LNCaP clone FGC (cell line): ENCODE results near the gene ERVK3-1.

Experiments
- DNase-seq: peaks from one replicate; pipeline ENCODE4 v3.0.0-alpha.2; 2011; ENCODE audit warnings: low read depth
- H3K4me3 ChIP-seq: 2 replicates; pipeline ENCODE4 v1.5.1; 2011; ENCODE audit warnings: mild to moderate bottlenecking, low read depth, low read length, control low read depth
- TF ChIP-seq, protein P1 (sequence below): IDR thresholded peaks from 2 replicates; pipeline ENCODE4 v1.5.1; 2012; ENCODE audit warnings: mild to moderate bottlenecking; ENCODE audit not compliant: control insufficient read depth, insufficient read depth; ENCODE audit errors: extremely low read depth

ERVK3-1 gene

DNA sequence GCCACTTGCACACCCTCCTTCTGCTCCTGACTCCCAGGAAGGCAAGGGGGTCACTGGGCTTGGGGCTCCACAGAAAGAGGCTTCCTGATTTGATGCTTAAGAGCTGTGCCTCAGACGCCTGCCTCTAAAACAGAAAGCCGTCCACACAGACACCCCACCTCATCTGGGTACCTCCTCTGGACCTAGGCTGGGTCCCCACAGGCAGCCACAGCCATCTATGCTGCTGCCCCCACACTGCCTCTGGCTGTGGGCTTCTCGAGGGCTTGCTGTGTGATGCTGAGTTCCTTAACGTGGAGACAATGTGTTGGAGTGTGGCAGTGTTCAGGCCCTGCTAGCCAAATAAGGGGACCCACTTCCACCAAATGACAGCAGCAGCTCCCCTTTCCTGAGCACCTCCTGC, 13.1 kb downstream of the ERVK3-1 start:
- DNase-seq: no peak
- TF ChIP-seq, protein P1, sequence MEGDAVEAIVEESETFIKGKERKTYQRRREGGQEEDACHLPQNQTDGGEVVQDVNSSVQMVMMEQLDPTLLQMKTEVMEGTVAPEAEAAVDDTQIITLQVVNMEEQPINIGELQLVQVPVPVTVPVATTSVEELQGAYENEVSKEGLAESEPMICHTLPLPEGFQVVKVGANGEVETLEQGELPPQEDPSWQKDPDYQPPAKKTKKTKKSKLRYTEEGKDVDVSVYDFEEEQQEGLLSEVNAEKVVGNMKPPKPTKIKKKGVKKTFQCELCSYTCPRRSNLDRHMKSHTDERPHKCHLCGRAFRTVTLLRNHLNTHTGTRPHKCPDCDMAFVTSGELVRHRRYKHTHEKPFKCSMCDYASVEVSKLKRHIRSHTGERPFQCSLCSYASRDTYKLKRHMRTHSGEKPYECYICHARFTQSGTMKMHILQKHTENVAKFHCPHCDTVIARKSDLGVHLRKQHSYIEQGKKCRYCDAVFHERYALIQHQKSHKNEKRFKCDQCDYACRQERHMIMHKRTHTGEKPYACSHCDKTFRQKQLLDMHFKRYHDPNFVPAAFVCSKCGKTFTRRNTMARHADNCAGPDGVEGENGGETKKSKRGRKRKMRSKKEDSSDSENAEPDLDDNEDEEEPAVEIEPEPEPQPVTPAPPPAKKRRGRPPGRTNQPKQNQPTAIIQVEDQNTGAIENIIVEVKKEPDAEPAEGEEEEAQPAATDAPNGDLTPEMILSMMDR: no peak
- no peak overlapping the region for H3K4me3 ChIP-seq

DNA sequence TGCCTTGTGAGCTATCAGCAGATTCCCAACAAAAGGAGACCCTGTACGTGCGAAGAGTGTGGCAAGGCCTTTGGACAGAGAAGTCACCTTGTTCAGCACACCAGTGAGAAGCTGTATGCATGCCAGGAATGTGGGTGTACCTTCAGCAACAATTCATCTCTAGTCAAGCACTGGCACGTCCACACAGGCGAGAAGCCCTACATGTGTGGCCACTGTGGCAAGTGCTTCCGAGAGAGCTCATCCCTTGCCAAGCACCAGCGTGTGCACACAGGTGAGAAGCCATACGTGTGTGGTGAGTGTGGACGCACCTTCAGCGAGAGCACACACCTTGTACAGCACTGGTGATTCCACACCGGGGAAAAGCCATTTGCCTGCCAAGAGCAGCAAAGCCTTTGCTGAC, 14.1 kb downstream of the ERVK3-1 start:
- no peak overlapping the region for H3K4me3 ChIP-seq
- TF ChIP-seq, protein P1: no peak
- DNase-seq: no peak

DNA sequence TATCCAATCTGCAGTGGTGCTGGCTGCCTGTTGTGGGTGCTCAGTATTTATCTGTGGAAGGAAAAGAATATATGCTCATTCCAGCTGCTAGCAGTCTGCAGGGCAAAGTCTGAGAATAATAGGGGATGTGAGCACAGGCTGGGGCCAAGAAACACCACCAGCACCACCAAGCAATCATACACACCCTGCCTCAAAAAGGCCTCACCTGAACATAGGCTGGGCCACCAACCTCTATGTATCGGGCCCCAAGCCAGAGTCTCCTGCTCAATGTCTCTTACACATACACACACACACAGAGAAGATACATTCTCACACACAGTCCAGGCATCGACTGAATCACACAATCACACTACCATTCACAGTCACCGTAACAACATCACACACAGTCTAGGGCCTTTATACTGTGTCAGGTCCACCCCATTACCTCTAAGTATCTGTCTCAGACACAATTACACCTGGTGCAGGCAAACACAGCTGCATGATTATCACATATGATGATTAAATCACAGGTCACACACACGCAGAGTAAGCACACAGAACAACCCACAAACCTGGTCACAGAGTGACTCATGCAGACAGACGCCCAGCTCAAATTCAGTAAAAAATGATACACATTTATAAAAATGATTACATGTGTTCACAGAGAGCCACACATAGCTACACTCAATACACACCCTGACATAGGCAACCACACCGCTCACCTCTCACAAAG, 20.3 kb downstream of the ERVK3-1 start:
- TF ChIP-seq, protein P1: no peak
- peak overlapping the region; percentile 97 for H3K4me3 ChIP-seq
- DNase-seq: no peak

DNA sequence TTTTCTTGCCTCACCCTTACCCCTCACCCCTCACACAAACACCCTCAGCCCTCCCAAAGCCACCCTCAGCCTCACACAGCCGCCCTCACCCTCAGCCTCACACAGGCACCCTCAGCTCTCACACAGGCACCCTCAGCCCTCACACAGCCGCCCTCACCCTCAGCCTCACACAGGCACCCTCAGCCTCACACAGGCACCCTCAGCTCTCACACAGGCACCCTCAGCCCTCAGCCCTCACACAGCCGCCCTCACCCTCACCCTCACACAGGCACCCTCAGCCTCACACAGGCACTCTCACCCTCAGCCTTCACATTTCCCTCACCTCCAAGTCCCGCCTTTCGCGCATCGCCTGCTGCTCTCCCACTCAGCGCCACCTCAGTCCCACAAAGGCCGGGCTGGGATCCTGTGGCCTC, 21.3 kb downstream of the ERVK3-1 start:
- no peak for DNase-seq
- TF ChIP-seq, protein P1: no peak
- peak overlapping the region; percentile 97 for H3K4me3 ChIP-seq

DNA sequence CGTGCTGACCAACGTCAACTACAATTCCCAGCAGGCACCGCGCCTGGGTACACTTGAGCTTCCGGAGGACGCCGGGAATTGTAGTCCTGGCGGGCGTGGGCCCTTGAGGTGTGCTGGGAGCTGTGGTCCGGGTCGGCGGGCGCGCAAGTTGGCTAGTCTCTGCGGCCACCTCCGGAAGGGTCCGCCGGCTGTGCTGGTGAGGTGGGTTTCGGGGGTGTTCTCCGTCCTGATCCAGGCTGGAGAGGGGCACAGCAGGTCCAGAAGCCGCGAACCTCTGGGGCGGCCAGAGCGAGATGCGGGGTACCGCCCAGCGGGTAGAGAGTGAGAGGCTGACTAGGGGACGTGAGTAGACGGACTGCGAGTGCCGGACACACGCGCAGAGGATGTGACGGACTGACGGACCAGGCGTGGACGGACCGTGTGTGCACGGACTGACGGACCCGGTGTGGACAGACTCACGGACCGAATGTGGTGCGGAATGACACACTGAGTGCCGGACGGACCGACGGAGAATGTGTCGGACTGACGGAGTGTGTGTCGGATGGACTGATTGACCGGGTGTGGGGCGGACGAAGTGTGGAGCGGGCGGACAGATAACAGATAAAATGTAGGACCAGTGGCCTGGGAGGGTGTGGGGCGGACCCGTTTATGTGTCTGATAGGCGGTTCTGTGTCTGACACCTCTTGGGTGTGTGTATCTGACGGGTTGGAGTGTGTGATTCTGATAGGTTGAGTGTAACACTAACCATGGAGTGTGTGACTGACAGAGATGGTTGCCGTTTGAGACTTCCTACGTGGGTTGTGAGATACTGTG, 21.9 kb downstream of the ERVK3-1 start, which contains the start of gene ZSCAN22:
Gene ZSCAN22 (plus strand): TSS at position 81 of the 813 bp plus-strand sequence. CDS start 7,809 bp downstream, outside the sequence.
- TF ChIP-seq, protein P1: no peak
- peak; percentile 90 for DNase-seq

DNA sequence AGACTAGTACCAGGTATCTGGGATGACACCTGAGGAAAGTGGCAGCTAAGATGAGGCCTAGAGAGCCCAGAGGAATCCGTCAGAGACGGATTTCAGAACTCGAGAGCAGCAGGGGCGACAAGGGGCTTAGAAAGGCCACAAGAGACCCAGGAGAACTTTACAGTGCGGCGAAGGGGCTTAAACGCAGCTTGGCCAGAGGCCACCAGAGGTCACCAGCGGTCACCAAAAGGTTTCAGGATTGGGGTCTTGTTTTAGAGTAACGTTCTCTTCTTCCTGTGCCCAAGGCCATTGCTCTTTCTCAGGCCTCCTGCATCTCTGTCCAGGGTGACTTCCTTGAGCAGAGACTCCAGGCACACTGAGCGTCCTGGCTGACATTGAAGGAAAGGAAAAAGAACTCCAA, 23.8 kb downstream of the ERVK3-1 start:
- TF ChIP-seq, protein P1: 0 out of 2 replicates have a peak, but pooled peaks have one; percentile 5
- no peak overlapping the region for H3K4me3 ChIP-seq
- DNase-seq: no peak

More for the DNA sequence above, 21.9 kb downstream of the ERVK3-1 start, which contains the start of gene ZSCAN22:
- H3K4me3 ChIP-seq: peak within 1 kb of the TSS; percentile 97
